Gastroesophageal sphincter (tissue), 4 donors: ENCODE data around the gene CNTNAP2. TPM values are rescaled to one million over a fixed set of nuclear protein-coding genes. Genes with fewer than 3 reads are reported as not detected.

ENCODE experiments used
- ATAC-seq: fragments of 150-250 bp; one replicate; pipeline ENCODE4 v1.9.1; 2016; ENCODE audit warnings: mild to moderate bottlenecking, moderate library complexity
- H3K27ac ChIP-seq, 4 donors: fragments of 200-600 bp; sonication (generic) in 3 of 4; 1 replicate in 3 of 4; 2 replicates in 1 of 4; pipeline ENCODE4 v1.5.1; 2016 to 2019
- H3K27me3 ChIP-seq: fragments of 200-600 bp; sonication (generic); one replicate; pipeline ENCODE4 v1.5.1; 2019
- H3K36me3 ChIP-seq, 2 donors: fragments of 200-600 bp; sonication (generic); one replicate each; pipeline ENCODE4 v1.5.1; 2019; ENCODE audit warnings: control low read depth in 1 of 2
- H3K4me1 ChIP-seq, 3 donors: fragments of 200-600 bp; sonication (generic); 1 replicate in 2 of 3; 2 replicates in 1 of 3; pipeline ENCODE4 v1.5.1; 2016 to 2019; ENCODE audit warnings: control low read depth in 2 of 3
- H3K4me3 ChIP-seq, 2 donors: fragments of 200-600 bp; sonication (generic); one replicate each; pipeline ENCODE4 v1.5.1; 2019; ENCODE audit warnings: mild to moderate bottlenecking in 1 of 2, moderate library complexity in 1 of 2
- H3K9me3 ChIP-seq, 3 donors: fragments of 200-600 bp; sonication (generic); one replicate each; pipeline ENCODE4 v1.5.1; 2017 to 2019; ENCODE audit warnings: control low read depth in 2 of 3
- EP300 ChIP-seq: sonication (generic); formaldehyde crosslinking; IDR thresholded peaks from one replicate; pipeline ENCODE4 v1.6.1; 2017; ENCODE audit warnings: antibody characterized with exemption, mild to moderate bottlenecking
- POLR2A ChIP-seq, 2 donors: fragments of 450-650 bp; IDR thresholded peaks; one replicate each; pipeline ENCODE4 v1.6.1; 2017; ENCODE audit warnings: antibody characterized with exemption in 2 of 2, mild to moderate bottlenecking in 2 of 2, moderate library complexity in 1 of 2
- POLR2AphosphoS5 ChIP-seq: sonication (generic); formaldehyde crosslinking; IDR thresholded peaks from one replicate; pipeline ENCODE4 v1.6.1; 2017; ENCODE audit warnings: antibody characterized with exemption
- WGBS, 2 donors: methylation state at CpG; one replicate each; pipeline ENCODE4 v1.1.5; 2018; ENCODE audit warnings: low coverage in 1 of 2; 5-methylcytosine and 5-hydroxymethylcytosine counted together
- total RNA-seq, 4 donors: library from RNA; depleted of rRNA; stranded (reverse); fragments of >200 nt; gene quantifications; one replicate each; pipeline ENCODE4 v1.1.0, GENCODE V29; 2016
- TF ChIP-seq, protein P1 (sequence below), 4 experiments: fragments of 200-600 bp in 2 of 4; fragments of 450-650 bp in 2 of 4; sonication (generic) in 1 of 4; IDR thresholded peaks; one replicate each; pipeline ENCODE4 v1.5.1; 2017 to 2019; ENCODE audit warnings: antibody characterized with exemption in 4 of 4, mild to moderate bottlenecking in 2 of 4, moderate library complexity in 2 of 4

The CNTNAP2 gene
- total RNA-seq, 4 donors from 2014 or later, result 1.5 to 8.9 (median 3.2) TPM

DNA sequence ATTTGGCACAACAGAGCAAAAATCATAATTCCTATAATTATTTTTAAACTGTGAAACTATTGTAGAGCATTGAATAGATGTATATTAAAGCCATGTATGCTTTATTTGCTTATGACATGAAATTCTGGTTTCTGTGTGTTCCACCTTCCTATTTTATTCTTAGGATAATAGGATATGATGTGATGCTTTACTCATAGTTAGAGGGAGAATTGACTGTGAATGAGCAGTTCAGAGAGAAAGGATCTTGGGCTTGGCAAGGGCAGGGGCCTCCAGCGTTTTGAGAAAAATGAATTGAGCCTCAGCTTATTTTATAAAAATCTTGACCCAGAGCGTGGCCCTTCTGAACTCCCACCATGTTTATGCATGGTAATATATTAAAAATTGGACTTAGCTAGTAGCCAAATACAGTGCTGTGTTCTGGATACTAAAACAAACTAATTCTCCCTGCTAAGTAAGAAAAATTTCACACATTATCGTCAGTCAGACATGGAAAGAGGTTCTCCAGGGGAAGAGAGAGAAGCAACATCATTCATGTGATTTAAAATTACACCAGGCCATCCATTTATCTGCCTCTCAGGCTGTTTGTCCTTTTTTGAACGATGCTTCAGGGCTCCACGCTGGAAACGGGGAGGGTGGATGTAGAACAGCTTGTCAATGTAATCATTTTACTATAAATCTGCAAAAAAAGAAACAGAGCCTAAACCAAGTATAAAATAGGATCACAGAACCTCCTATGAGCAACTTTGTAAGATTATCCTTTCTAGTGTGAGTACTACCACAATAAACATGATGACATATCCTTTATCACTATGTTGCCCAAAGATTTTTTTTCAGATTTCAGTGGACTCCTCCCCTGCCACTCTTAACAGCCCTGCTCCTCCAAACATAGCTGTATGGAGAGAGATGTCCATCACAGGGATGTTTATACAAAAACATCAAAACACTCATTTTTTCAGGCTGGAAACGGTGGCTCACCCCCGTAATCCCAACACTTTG, 2215.9 kb downstream of the CNTNAP2 start:
- H3K27me3 ChIP-seq, result peaks cover 12% of the 10 kb centered on the region
- H3K4me3 ChIP-seq, result no peak overlapping the region
- H3K9me3 ChIP-seq, result no peaks in the 10 kb centered on the region
- no peaks in the 10 kb centered on the region for H3K36me3 ChIP-seq
- H3K4me1 ChIP-seq, result peaks cover 0 to 8% (median 0%) of the 10 kb centered on the region in 3 donors
- no peak for ATAC-seq
- no peak overlapping the region for H3K27ac ChIP-seq
- WGBS, 2 donors, result 46% methylated on average over 7 of the region's 8 CpGs
- TF ChIP-seq POLR2AphosphoS5 (no peak), POLR2A (IDR thresholded peaks at IDR 0.05) (no peak), EP300 (no peak)
- TF ChIP-seq, protein P1, sequence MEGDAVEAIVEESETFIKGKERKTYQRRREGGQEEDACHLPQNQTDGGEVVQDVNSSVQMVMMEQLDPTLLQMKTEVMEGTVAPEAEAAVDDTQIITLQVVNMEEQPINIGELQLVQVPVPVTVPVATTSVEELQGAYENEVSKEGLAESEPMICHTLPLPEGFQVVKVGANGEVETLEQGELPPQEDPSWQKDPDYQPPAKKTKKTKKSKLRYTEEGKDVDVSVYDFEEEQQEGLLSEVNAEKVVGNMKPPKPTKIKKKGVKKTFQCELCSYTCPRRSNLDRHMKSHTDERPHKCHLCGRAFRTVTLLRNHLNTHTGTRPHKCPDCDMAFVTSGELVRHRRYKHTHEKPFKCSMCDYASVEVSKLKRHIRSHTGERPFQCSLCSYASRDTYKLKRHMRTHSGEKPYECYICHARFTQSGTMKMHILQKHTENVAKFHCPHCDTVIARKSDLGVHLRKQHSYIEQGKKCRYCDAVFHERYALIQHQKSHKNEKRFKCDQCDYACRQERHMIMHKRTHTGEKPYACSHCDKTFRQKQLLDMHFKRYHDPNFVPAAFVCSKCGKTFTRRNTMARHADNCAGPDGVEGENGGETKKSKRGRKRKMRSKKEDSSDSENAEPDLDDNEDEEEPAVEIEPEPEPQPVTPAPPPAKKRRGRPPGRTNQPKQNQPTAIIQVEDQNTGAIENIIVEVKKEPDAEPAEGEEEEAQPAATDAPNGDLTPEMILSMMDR (IDR thresholded peaks at IDR 0.05), result no peak

DNA sequence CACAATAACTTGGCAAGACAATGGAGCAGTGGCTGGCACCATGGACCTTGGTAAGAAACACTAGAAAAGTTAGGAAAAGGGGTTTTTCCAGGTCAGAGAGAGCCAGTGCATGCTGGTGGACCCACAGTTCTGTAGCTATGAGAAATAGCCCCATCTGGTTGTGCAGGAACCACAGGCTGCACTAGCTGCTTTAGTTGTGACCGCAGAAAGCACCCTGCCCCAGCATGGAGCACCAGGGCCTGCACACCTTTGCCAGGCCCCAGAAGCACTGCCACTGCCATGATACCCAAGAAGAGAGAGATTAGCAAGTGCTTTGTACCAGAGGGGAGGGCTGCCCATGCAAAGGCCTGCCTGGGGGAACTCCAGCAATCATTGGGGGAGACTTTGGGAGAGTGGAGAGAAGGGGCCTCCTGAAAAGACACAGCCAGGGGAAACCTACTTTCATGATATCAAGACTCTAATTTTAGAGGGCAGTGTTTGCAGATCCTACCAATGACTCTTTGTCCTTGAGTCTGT, 2217.9 kb downstream of the CNTNAP2 start:
- Histone ChIP-seq H3K4me1 (peaks cover 0 to 20% (median 4%) of the 10 kb centered on the region in 3 donors), H3K4me3 (no peak overlapping the region), H3K9me3 (no peaks in the 10 kb centered on the region), H3K27ac (no peak overlapping the region), H3K27me3 (peaks cover 32% of the 10 kb centered on the region), H3K36me3 (no peaks in the 10 kb centered on the region)
- TF ChIP-seq POLR2A (IDR thresholded peaks at IDR 0.05) (no peak), POLR2AphosphoS5 (no peak), EP300 (no peak)
- TF ChIP-seq, protein P1 (IDR thresholded peaks at IDR 0.05), result no peak
- ATAC-seq, result no peak
- WGBS, 2 donors, result 100% methylated on average over 1 of the region's 1 CpG; no CpG with 5 or more reads in 1 of the 2 donors

DNA sequence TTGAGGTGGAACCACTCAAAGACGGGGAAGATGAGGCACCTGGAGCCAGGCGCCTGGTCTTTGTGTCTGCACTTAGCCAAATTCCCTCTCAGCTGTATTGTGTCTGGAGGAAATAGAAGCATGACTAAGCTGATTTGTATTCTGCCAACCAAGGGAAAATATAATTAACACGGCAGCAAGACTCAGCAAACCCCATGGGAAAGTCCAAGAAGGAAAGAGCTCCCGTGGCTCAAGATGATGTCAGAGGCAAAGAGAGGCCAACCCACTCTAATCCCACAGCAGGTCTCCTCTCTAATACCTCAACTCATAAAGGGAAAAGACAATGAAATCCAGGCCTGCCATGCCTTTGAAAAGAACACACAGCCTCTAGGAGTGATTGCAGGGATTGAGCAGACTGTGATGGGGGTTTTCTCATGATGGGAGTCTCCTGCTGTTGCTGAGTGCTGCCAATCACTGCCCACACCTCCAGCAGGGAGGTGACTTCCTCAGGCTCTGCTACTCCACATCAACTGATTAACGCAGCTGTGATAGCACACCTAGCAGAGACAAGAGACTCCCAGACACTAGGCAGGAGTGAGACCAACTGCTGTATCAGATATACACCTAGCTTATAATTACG, 2218.5 kb downstream of the CNTNAP2 start:
- ATAC-seq, result no peak
- Histone ChIP-seq H3K27me3 (peaks cover 34% of the 10 kb centered on the region), H3K4me3 (no peak overlapping the region)

DNA sequence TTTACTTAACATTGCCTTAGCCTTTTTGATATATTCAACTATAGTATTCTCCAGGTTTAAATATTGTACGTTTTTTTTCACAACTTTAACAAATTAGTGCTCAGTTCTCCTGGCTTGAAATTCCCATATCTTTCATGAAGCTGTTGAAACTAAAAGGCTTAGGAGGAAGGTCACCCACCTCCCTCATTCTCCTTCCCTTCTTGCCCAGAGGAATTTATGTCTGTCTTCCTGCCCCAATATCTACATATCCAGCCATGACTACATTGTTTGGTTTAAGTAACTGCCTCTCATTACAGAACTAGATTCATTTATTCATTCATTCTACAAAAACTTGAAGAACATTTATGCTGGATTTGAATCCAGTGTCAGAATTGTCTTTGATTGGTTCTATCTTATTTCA, 2219.2 kb downstream of the CNTNAP2 start:
- no peak for ATAC-seq
- Histone ChIP-seq H3K27ac (no peak overlapping the region), H3K4me1 (peaks cover 0 to 31% (median 4%) of the 10 kb centered on the region in 3 donors), H3K9me3 (no peaks in the 10 kb centered on the region), H3K36me3 (no peaks in the 10 kb centered on the region), H3K4me3 (no peak overlapping the region), H3K27me3 (peaks cover 34% of the 10 kb centered on the region)
- WGBS, 2 donors, result 43 to 58% methylated on average over 1 of the region's 1 CpG
- no peak for TF ChIP-seq POLR2AphosphoS5

More for the DNA sequence above, 2218.5 kb downstream of the CNTNAP2 start:
- H3K9me3 ChIP-seq, result no peaks in the 10 kb centered on the region
- H3K4me1 ChIP-seq, result peaks cover 0 to 26% (median 4%) of the 10 kb centered on the region in 3 donors
- TF ChIP-seq POLR2A (IDR thresholded peaks at IDR 0.05) (no peak), EP300 (no peak), POLR2AphosphoS5 (no peak)
- TF ChIP-seq, protein P1 (IDR thresholded peaks at IDR 0.05), result no peak
- H3K36me3 ChIP-seq, result no peaks in the 10 kb centered on the region
- H3K27ac ChIP-seq, result no peak overlapping the region
- 25 to 92% methylated on average over 1 to 4 of the region's 6 CpGs for WGBS, 2 donors

DNA sequence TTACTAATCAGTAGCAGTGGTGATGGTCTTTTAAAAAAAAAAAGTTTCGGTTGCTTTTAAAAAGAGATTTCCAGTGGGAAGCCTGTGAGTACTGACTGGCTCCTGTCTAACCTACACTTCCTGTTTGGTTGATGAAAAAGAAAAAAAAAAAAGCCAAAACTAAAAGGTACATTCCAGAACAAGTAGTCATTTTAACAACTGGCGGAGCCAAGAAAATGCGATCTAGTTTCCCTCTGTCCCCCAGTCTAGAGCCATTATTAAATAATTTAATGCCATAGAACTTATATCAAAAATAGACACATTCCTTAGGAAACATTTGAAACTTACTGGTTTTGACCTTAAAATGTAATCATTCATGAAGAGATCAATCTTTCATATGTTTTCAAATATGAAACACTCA, 2219.8 kb downstream of the CNTNAP2 start:
- Histone ChIP-seq H3K27me3 (peaks cover 34% of the 10 kb centered on the region), H3K36me3 (no peaks in the 10 kb centered on the region), H3K27ac (no peak overlapping the region), H3K9me3 (no peaks in the 10 kb centered on the region), H3K4me1 (peaks cover 0 to 33% (median 4%) of the 10 kb centered on the region in 3 donors), H3K4me3 (no peak overlapping the region)
- 70 to 97% methylated on average over 2 to 3 of the region's 3 CpGs for WGBS, 2 donors
- TF ChIP-seq POLR2A (IDR thresholded peaks at IDR 0.05) (no peak), POLR2AphosphoS5 (no peak), EP300 (no peak)
- TF ChIP-seq, protein P1 (IDR thresholded peaks at IDR 0.05), result no peak
- ATAC-seq, result no peak
